Adrenal gland (tissue), 12 donors: Measurements from ENCODE around the gene ATRAID. TPM values are rescaled to one million over a fixed set of nuclear protein-coding genes. Genes with fewer than 3 reads are reported as not detected.

Experiments used
- DNase-seq, 7 donors: peaks; one replicate each; pipeline ENCODE4 v3.0.0-alpha.2; 2019 to 2020
- H3K27ac ChIP-seq, 5 donors: fragments of 200-600 bp; sonication (generic) in 4 of 5; 1 replicate in 3 of 5; 2 replicates in 2 of 5; pipeline versions ENCODE4 v1.5.1 to v1.8.0; 2016 to 2020; ENCODE audit warnings: mild to moderate bottlenecking in 1 of 5
- H3K27me3 ChIP-seq: fragments of 200-600 bp; 2 replicates; pipeline ENCODE4 v1.8.0; 2021
- H3K36me3 ChIP-seq, 2 donors: fragments of 200-600 bp; replicated peaks in 1 of 2; 1 replicate in 1 of 2; 2 replicates in 1 of 2; pipeline versions ENCODE4 v1.5.1 to v1.8.0; 2018 to 2022
- H3K4me1 ChIP-seq, 2 donors: fragments of 200-600 bp; replicated peaks in 1 of 2; 1 replicate in 1 of 2; 2 replicates in 1 of 2; pipeline versions ENCODE4 v1.5.1 to v1.8.0; 2018 to 2021
- H3K4me3 ChIP-seq, 4 donors: fragments of 200-600 bp; sonication (generic) in 3 of 4; one replicate each; pipeline ENCODE4 v1.5.1; 2016 to 2018
- H3K9me3 ChIP-seq, 3 donors: fragments of 200-600 bp; sonication (generic) in 1 of 3; replicated peaks in 1 of 3; 1 replicate in 2 of 3; 2 replicates in 1 of 3; pipeline versions ENCODE4 v1.5.1 to v1.8.0; 2016 to 2021
- POLR2A ChIP-seq, 2 donors: fragments of 450-650 bp; IDR thresholded peaks; one replicate each; pipeline ENCODE4 v1.6.1; 2017; ENCODE audit warnings: antibody characterized with exemption in 2 of 2, mild to moderate bottlenecking in 2 of 2, moderate library complexity in 1 of 2
- WGBS, 4 donors: extraction: QIAGEN DNeasy Blood & Tissue Kit in 2 of 4; methylation state at CpG; one replicate each; pipeline versions ENCODE4 v1.1.5 to v1.1.7; 2013 to 2017; 5-methylcytosine and 5-hydroxymethylcytosine counted together
- intact Hi-C, 2 donors: fragments of 100-400 bp; cut with DNase I; formaldehyde crosslinking; loops; one replicate each; pipeline versions ENCODE4 v1.14.1 to v1.15.0; 2022 to 2023
- polyA plus RNA-seq, 3 donors: library from polyadenylated mRNA; stranded (reverse); fragments of 200-250 nt in 2 of 3; fragments of 350-450 nt in 1 of 3; fragmentation: Illumina TruSeq in 1 of 3; extraction: RNeasy Lipid Tissue Mini Kit (QIAGEN cat#74804) in 1 of 3; gene quantifications; one replicate each; pipeline ENCODE4 v1.2.3, GENCODE V29; 2013 to 2014
- total RNA-seq, 9 donors: library from RNA; depleted of rRNA in 4 of 9; stranded (reverse); fragments of >200 nt in 4 of 9; fragments of 120-200 nt in 1 of 9; fragmentation: NEBNext Ultra II Directional in 1 of 9; extraction: Animal tissue kit (Norgen Biotek cat#: 25700) in 1 of 9; gene quantifications; one replicate each; pipeline versions ENCODE4 v1.1.0 to v1.2.4, GENCODE V29; 2013 to 2023
- TF ChIP-seq, protein P1 (sequence below), 6 experiments: fragments of 450-650 bp in 4 of 6; fragments of 200-600 bp in 2 of 6; sonication (generic) in 1 of 6; IDR thresholded peaks; 1 replicate in 5 of 6; 2 replicates in 1 of 6; pipeline versions ENCODE4 v1.5.1 to v1.8.0; 2016 to 2021; ENCODE audit warnings: antibody characterized with exemption in 6 of 6, mild to moderate bottlenecking in 2 of 6, moderate library complexity in 1 of 6
- donor health status: healthy with polysubstance abuse.
- donor health status: Bipolar disorder and iron deficiency.
- donor health status: DM: yes; HTN: yes; CAD: no.
- donor health status: DM: no; HTN: no; CAD: no.
- donor health status: DM: no; HTN: no; CAD: no.
- donor health status: DM: yes; HTN: yes; CAD: no.

Gene ATRAID
- total and polyA plus RNA-seq, 12 donors = 124 to 292 (median 169) TPM

DNA sequence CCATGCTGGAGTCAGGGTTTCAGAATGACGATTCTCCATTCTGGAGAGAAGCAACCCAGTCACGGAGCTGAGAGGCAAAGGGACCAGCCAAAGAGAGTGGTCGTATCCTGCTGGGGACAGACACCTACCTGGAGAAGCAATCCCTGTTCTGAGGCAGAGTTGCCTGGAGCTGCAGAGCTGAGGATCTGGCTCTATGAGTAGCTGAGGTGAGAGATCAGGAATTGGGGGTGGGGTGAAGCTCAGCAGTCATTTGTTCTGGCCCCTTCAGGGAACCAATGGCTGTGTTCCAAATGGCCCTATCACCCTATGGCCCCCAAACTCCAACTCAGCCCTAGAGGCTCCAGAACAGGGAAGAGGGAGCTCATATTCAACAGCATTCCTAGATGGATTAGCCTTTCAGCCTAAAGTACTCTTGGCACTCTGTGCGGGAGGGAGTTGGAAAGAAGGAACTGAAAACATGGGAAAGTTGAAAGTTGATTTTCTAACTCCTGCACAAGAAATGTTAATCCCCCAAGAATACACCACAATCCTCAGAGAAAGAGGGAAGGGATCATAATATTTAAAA, 3.3 kb upstream of the ATRAID start:
- no peaks in the 10 kb centered on the region for H3K9me3 ChIP-seq
- TF ChIP-seq, protein P1, sequence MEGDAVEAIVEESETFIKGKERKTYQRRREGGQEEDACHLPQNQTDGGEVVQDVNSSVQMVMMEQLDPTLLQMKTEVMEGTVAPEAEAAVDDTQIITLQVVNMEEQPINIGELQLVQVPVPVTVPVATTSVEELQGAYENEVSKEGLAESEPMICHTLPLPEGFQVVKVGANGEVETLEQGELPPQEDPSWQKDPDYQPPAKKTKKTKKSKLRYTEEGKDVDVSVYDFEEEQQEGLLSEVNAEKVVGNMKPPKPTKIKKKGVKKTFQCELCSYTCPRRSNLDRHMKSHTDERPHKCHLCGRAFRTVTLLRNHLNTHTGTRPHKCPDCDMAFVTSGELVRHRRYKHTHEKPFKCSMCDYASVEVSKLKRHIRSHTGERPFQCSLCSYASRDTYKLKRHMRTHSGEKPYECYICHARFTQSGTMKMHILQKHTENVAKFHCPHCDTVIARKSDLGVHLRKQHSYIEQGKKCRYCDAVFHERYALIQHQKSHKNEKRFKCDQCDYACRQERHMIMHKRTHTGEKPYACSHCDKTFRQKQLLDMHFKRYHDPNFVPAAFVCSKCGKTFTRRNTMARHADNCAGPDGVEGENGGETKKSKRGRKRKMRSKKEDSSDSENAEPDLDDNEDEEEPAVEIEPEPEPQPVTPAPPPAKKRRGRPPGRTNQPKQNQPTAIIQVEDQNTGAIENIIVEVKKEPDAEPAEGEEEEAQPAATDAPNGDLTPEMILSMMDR (IDR thresholded peaks at IDR 0.05) = no peak
- TF ChIP-seq POLR2A (IDR thresholded peaks at IDR 0.05) = no peak
- DNase-seq = no peak
- no peaks in the 10 kb centered on the region for H3K27me3 ChIP-seq
- peaks cover 0 to 38% of the 10 kb centered on the region in 2 donors for H3K36me3 ChIP-seq
- 89 to 95% (median 91%) methylated on average over 4 of the region's 4 CpGs for WGBS, 4 donors
- no peak overlapping the region for H3K4me3 ChIP-seq
- peaks cover 7 to 12% of the 10 kb centered on the region in 2 donors for H3K4me1 ChIP-seq
- intact Hi-C loops = no loop called here
- H3K27ac ChIP-seq = no peak overlapping the region

DNA sequence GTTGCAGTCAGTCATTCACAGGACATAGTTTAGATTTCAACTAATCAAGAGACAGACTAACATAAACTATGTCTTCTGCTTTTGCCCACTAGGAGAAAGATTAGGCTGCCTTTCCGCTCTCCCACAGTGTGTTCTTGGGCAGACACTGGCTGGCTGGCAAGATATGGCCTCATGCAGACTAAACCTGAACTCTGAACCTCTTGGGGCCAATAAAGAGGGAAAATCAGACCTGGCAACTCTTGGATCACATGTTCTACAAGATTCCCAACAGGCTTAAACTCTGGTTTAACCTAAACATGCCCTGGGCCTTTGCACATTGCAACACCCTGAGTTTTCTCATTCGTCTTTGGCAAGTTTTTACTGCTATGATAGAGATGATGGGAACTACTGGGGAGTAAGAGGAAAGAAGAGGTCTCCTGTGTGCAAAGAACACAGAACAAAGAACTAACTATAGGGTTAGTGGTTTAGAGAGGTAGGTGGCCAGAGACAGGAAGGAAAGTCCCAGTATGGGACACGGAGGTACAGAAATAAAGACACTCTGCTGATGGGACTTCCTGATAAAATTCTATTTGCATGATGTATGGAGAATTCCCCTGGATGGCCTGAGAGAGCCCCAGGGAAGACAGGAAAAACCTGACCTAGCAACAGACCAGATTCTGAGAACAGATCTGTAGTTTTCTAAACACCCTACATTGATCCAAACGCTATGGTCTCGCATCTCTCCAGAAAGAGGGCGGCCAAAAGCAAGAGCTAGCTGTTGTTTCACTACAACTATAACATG, 2.0 kb upstream of the ATRAID start:
- Histone ChIP-seq H3K27me3 (no peaks in the 10 kb centered on the region), H3K36me3 (peaks cover 0 to 26% of the 10 kb centered on the region in 2 donors), H3K27ac (no peak overlapping the region), H3K9me3 (no peaks in the 10 kb centered on the region), H3K4me1 (peaks cover 7 to 12% of the 10 kb centered on the region in 2 donors), H3K4me3 (no peak overlapping the region)
- no peak for DNase-seq
- intact Hi-C loops = no loop called here
- TF ChIP-seq, protein P1 (IDR thresholded peaks at IDR 0.05) = no peak
- TF ChIP-seq POLR2A (IDR thresholded peaks at IDR 0.05) = no peak
- WGBS, 4 donors = 94 to 98% (median 94%) methylated on average over 6 of the region's 6 CpGs

DNA sequence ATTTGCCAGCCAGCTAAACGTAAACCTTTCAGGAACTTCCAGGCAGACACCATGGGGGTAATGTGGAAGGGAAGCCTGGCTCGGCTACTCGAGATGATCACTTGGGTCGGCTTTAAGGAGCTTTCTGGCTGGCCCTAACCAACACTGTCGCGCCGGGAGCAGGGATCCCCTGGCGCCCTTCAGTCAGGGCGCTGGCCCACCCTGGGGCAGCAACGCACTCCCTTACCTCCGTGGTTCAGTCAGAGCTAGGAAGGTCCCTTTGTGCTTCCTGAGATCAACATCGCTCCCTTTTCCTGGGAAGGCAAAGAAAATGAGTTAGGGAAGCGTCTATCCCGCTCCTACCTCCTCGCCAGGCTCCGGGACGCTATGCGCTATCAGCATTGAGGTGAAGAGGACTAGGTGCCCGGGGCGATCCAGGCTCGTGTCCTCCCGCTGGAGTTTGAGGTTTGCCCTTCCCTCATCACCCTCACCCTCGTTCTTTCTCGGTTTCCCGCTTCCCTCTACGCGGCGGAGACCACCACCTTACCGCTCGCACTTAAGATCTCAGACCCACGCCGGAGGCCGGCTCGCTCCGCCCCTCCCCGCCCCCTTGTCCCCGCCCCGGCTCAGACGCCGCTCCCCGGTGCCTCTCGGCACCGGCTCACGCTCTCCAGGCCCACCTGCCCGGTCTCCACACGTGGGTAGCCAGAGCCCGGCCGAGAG, 449 bp upstream of the ATRAID start:
- Histone ChIP-seq H3K4me3 (peak overlapping the region; percentile 41 to 86 (median 70)), H3K27ac (peak overlapping the region in 4 of 5 donors; percentile 89 to 98 (median 96)), H3K27me3 (no peaks in the 10 kb centered on the region), H3K4me1 (peaks cover 7 to 12% of the 10 kb centered on the region in 2 donors), H3K9me3 (no peaks in the 10 kb centered on the region), H3K36me3 (peaks cover 0 to 16% of the 10 kb centered on the region in 2 donors)
- intact Hi-C loops = no loop called here
- no peak for TF ChIP-seq POLR2A (IDR thresholded peaks at IDR 0.05)
- TF ChIP-seq, protein P1 (IDR thresholded peaks at IDR 0.05) = no peak
- WGBS, 4 donors = 3 to 7% (median 5%) methylated on average over 26 to 48 of the region's 48 CpGs
- peak in 2 of 7 donors; percentile 26 to 44 for DNase-seq
